Gastrocnemius medialis (tissue), 4 donors: ENCODE measurements around the gene BCL11B.

Source experiments
- POLR2A ChIP-seq, 2 donors: fragments of 450-650 bp; IDR thresholded peaks; one replicate each; pipeline ENCODE4 v1.6.1; 2017; ENCODE audit warnings: antibody characterized with exemption in 2 of 2, mild to moderate bottlenecking in 2 of 2, moderate library complexity in 2 of 2
- TF ChIP-seq, protein P1 (sequence below), 5 experiments: fragments of 450-650 bp in 3 of 5; fragments of 200-600 bp in 2 of 5; sonication (generic) in 2 of 5; IDR thresholded peaks in 4 of 5; conservative IDR thresholded peaks in 1 of 5; 1 replicate in 4 of 5; 2 replicates in 1 of 5; pipeline ENCODE4 v1.5.1; 2016 to 2019; ENCODE audit warnings: antibody characterized with exemption in 5 of 5, mild to moderate bottlenecking in 3 of 5, moderate library complexity in 3 of 5

GRCh38 chr14:99280066-99280731, 8.2 kb upstream of the BCL11B start:
- TF ChIP-seq, protein P1, sequence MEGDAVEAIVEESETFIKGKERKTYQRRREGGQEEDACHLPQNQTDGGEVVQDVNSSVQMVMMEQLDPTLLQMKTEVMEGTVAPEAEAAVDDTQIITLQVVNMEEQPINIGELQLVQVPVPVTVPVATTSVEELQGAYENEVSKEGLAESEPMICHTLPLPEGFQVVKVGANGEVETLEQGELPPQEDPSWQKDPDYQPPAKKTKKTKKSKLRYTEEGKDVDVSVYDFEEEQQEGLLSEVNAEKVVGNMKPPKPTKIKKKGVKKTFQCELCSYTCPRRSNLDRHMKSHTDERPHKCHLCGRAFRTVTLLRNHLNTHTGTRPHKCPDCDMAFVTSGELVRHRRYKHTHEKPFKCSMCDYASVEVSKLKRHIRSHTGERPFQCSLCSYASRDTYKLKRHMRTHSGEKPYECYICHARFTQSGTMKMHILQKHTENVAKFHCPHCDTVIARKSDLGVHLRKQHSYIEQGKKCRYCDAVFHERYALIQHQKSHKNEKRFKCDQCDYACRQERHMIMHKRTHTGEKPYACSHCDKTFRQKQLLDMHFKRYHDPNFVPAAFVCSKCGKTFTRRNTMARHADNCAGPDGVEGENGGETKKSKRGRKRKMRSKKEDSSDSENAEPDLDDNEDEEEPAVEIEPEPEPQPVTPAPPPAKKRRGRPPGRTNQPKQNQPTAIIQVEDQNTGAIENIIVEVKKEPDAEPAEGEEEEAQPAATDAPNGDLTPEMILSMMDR (IDR thresholded peaks at IDR 0.05 in 4 of 5, conservative IDR thresholded peaks at IDR 0.05 in 1 of 5) = no peak
- TF ChIP-seq POLR2A (IDR thresholded peaks at IDR 0.05) = no peak
